Common myeloid progenitor, CD34-positive (primary cell): ENCODE measurements around the gene ETS1.
A peak's percentile ranks its signal among the peaks of the same experiment; 100 is the strongest.
"Not testable (repeated sequence)": the region's sequence is repeated elsewhere in the genome, so short reads cannot be mapped to it uniquely, and the experiment has no call there.

Source experiments
- CTCF ChIA-PET: fragments of 350-600 bp; sonication (Branson Sonifier 250); formaldehyde crosslinking; loops from one replicate; lab custom pipeline; 2021; ENCODE audit warnings: antibody characterized with exemption; lab: Charles Lee
- POLR2A ChIA-PET: fragments of 350-600 bp; sonication (Branson Sonifier 250); formaldehyde crosslinking; loops from one replicate; lab custom pipeline; 2021; ENCODE audit warnings: antibody characterized with exemption; lab: Charles Lee
- DNase-seq, 3 donors: peaks; one replicate each; pipeline versions ENCODE4 v3.0.0 to v3.0.0-alpha.2; 2013
- H3K27ac ChIP-seq, 2 experiments: 1 replicate in 1 of 2; 2 replicates in 1 of 2; pipeline ENCODE4 v1.7.0; 2013; ENCODE audit warnings: inconsistent platforms in 2 of 2, low read length in 2 of 2, mild to moderate bottlenecking in 2 of 2, low read depth in 1 of 2, moderate library complexity in 1 of 2; ENCODE audit not compliant: severe bottlenecking in 2 of 2, insufficient read depth in 1 of 2, poor library complexity in 1 of 2
- H3K27me3 ChIP-seq, 5 experiments: replicated peaks in 2 of 5; 1 replicate in 3 of 5; 2 replicates in 2 of 5; pipeline versions ENCODE4 v1.6.1 to v1.7.0; 2013; ENCODE audit warnings: low read length in 4 of 5, mild to moderate bottlenecking in 2 of 5, moderate library complexity in 2 of 5, inconsistent platforms in 1 of 5; ENCODE audit not compliant: insufficient read depth in 5 of 5, control insufficient read depth in 4 of 5
- H3K36me3 ChIP-seq, 4 experiments: 1 replicate in 2 of 4; 2 replicates in 2 of 4; pipeline versions ENCODE4 v1.6.1 to v1.7.0; 2013; ENCODE audit warnings: low read length in 3 of 4, control low read depth in 1 of 4, mild to moderate bottlenecking in 1 of 4; ENCODE audit not compliant: control insufficient read depth in 4 of 4, insufficient read depth in 4 of 4
- H3K4me1 ChIP-seq, 4 experiments: 1 replicate in 3 of 4; 2 replicates in 1 of 4; pipeline versions ENCODE4 v1.6.1 to v1.7.1; 2013; ENCODE audit warnings: low read length in 3 of 4, mild to moderate bottlenecking in 3 of 4, control low read depth in 1 of 4, inconsistent platforms in 1 of 4, moderate library complexity in 1 of 4; ENCODE audit not compliant: control insufficient read depth in 4 of 4, insufficient read depth in 4 of 4; ENCODE audit errors: control extremely low read depth in 1 of 4
- H3K4me3 ChIP-seq, 7 experiments: 1 replicate in 4 of 7; 2 replicates in 3 of 7; pipeline versions ENCODE4 v1.5.1 to v1.7.0; 2013; ENCODE audit warnings: mild to moderate bottlenecking in 7 of 7, low read length in 6 of 7, moderate library complexity in 6 of 7, inconsistent platforms in 2 of 7, low read depth in 2 of 7, control low read depth in 1 of 7; ENCODE audit not compliant: insufficient read depth in 4 of 7, control insufficient read depth in 1 of 7; ENCODE audit errors: extremely low read depth in 1 of 7
- H3K9me3 ChIP-seq, 5 experiments: 1 replicate in 4 of 5; 2 replicates in 1 of 5; pipeline versions ENCODE4 v1.6.1 to v1.7.1; 2013; ENCODE audit warnings: low read length in 4 of 5, mild to moderate bottlenecking in 2 of 5, inconsistent platforms in 1 of 5, low read depth in 1 of 5, moderate library complexity in 1 of 5; ENCODE audit not compliant: control insufficient read depth in 4 of 5, insufficient read depth in 2 of 5; ENCODE audit errors: control extremely low read depth in 1 of 5
- whole genome bisulfite sequencing: methylation state at CpG from one replicate; pipeline ENCODE4 v1.1.5; 2013; ENCODE audit not compliant: insufficient coverage; 5-methylcytosine and 5-hydroxymethylcytosine counted together

The ETS1 gene

DNA sequence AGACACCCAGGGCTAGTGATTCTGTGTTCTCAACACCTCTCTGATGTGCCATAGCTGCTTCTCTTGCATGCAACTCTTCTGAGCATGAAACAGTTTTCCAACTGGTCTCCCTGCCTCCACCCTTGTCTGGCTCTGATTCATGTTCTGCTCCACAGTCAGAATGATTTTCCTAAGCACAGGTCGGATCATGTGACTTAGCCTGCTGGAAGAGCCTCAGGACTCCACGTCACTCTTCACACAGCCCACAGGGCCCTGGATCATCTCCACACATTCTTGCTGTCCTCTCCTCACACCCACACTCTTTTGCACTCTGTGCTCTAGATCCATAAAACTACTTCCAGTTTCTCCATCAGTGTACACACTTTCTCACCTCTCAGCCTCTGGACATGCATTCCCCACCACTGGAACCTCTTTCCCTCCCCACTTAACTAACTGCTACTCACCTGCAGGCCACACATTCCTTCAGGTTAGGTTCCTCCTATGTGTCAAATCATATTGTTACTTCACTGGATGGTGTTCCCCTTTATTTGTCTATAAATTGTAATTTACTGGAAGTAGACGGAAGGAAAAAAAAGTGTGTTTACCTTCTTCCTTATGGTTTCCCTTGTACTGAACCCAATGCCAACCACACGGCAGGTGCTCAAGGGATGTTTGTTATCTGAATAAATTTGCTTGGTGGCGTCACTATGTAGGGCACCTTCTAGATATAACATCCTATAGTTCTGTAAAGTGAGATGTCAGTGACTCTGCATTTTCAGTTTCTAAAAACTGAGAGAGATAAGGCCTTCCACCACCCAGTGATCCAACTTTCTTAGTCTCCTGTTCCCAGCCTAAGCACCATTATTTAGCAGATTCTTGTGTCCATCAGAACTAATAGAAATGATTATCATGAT, 133.7 kb downstream of the ETS1 start:
- no peaks in the 10 kb centered on the region for H3K9me3 ChIP-seq
- WGBS = 100% methylated on average over 2 of the region's 5 CpGs
- POLR2A ChIA-PET = no interaction called here
- peaks cover 0 to 2% (median 0%) of the 10 kb centered on the region in 5 experiments for H3K27me3 ChIP-seq
- CTCF ChIA-PET = no interaction called here
- H3K36me3 ChIP-seq = peaks cover 0 to 19% (median 15%) of the 10 kb centered on the region in 4 experiments
- H3K27ac ChIP-seq = no peak overlapping the region
- H3K4me3 ChIP-seq = no peak overlapping the region
- no peaks in the 10 kb centered on the region for H3K4me1 ChIP-seq
- DNase-seq = peak in 1 of 3 donors; percentile 22

DNA sequence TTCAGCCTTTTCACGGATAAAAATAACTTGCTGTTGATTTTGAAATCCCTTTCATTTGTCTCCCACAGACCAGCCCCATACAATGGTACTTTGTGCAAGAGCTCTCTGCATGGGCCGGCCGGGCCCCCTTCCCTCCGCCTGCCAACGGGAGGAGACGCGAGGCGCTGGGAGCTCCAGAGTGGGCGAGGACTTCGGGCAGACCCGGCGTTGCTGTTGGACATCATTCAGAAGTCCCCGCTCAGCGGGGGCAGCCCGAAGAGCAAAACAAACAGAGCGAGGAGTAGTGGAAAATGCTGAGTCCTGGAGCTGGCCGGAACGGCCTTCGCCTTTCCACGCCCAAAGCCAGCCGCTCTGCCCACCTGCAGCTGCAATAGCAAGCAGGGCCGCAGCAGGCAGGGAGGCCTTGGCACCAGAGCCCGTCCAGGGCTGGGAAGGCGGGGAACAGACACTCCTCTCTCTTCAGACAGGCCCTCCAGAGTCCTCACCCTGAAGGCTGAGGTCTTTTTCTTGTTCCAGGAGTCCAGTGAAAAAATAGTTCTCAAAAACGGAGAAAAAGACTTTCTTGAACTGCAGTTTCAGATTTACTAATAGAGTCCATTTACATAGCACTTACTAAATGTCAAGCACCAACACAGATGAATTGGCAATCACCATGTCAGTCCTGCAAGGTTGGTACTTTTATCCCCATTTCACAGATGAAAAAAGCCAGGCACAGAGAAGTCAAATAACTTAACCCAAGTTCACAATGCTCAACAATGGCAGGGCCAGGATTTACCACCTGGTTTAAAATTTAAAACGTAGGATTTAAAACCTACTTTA, 135.5 kb downstream of the ETS1 start:
- Histone ChIP-seq H3K27me3 (peaks cover 0 to 2% (median 0%) of the 10 kb centered on the region in 5 experiments), H3K4me3 (no peak overlapping the region)
- 96% methylated on average over 26 of the region's 26 CpGs for WGBS

GRCh38 chr11:128450882-128451651, 136.3 kb downstream of the ETS1 start:
- WGBS = 96% methylated on average over 15 of the region's 21 CpGs
- Histone ChIP-seq H3K27me3 (peaks cover 0 to 2% (median 0%) of the 10 kb centered on the region in 5 experiments), H3K36me3 (no peaks in the 10 kb centered on the region), H3K27ac (no peak overlapping the region), H3K4me1 (no peaks in the 10 kb centered on the region), H3K9me3 (no peaks in the 10 kb centered on the region), H3K4me3 (no peak overlapping the region)
- POLR2A ChIA-PET = no interaction called here
- CTCF ChIA-PET = interaction anchor here (0.6 kb wide), 1 partner anchor 164 kb away, joined by 3 read pairs; no protein-coding TSS in a partner anchor
- no peak for DNase-seq

More for the DNA sequence above, 135.5 kb downstream of the ETS1 start:
- no peak overlapping the region for H3K27ac ChIP-seq
- no peak for DNase-seq
- ChIA-PET CTCF (interaction anchor here (0.6 kb wide), 1 partner anchor 164 kb away, joined by 3 read pairs; no protein-coding TSS in a partner anchor), POLR2A (no interaction called here)
- H3K36me3 ChIP-seq = peaks cover 0 to 4% (median 2%) of the 10 kb centered on the region in 4 experiments
- H3K4me1 ChIP-seq = no peaks in the 10 kb centered on the region
- no peaks in the 10 kb centered on the region for H3K9me3 ChIP-seq

DNA sequence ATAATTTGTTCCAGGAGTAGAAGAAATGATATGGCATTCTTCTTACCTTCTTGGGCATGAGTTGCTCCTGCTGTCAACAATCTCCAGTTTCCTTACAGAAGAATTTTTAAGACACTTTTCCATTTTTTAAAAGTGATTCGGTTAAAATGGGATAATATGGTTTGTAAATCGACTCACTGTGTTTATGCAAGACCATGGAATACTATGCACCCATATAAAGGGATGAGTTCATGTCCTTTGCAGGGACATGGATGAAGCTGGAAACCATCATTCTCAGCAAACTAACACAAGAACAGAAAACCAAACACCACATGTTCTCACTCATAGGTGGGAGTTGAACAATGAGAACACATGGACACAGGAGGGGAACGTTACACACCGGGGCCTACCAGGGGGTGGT, 136.9 kb downstream of the ETS1 start:
- H3K9me3 ChIP-seq, H3K4me3 ChIP-seq, H3K4me1 ChIP-seq, H3K27ac ChIP-seq, H3K36me3 ChIP-seq, DNase-seq, POLR2A ChIA-PET, H3K27me3 ChIP-seq: not testable (repeated sequence)
- CTCF ChIA-PET = interaction anchor here (0.6 kb wide), 1 partner anchor 147 kb away, joined by 3 read pairs; no protein-coding TSS in a partner anchor
- WGBS = no CpG with 5 or more reads among the region's 4 CpGs

GRCh38 chr11:128448981-128449713, 138.2 kb downstream of the ETS1 start:
- no peaks in the 10 kb centered on the region for H3K4me1 ChIP-seq
- no peak overlapping the region for H3K27ac ChIP-seq
- H3K4me3 ChIP-seq = no peak overlapping the region
- H3K36me3 ChIP-seq = no peaks in the 10 kb centered on the region
- WGBS = 80% methylated on average over 2 of the region's 3 CpGs
- POLR2A ChIA-PET = interaction anchor here (0.5 kb wide), 1 partner anchor 96 kb away, joined by 3 read pairs; no protein-coding TSS in a partner anchor
- no peak for DNase-seq
- no peaks in the 10 kb centered on the region for H3K27me3 ChIP-seq
- CTCF ChIA-PET = interaction anchor here (1.4 to 1.7 kb wide), 2 partner anchors 10 to 15 kb away, joined by 4 to 5 read pairs; no protein-coding TSS in a partner anchor
- no peaks in the 10 kb centered on the region for H3K9me3 ChIP-seq

- no peak for DNase-seq
- no peaks in the 10 kb centered on the region for H3K27me3 ChIP-seq
- 98% methylated on average over 5 of the region's 7 CpGs for WGBS
These were observed 139.0 kb downstream of the ETS1 start for GRCh38 chr11:128448200-128448886.

More at GRCh38 chr11:128448200-128448886, 139.0 kb downstream of the ETS1 start:
- Histone ChIP-seq H3K4me3 (no peak overlapping the region), H3K9me3 (no peaks in the 10 kb centered on the region), H3K27ac (no peak overlapping the region), H3K4me1 (no peaks in the 10 kb centered on the region), H3K36me3 (no peaks in the 10 kb centered on the region)
- ChIA-PET POLR2A (no interaction called here), CTCF (interaction anchor here (1.4 to 1.7 kb wide), 2 partner anchors 11 to 14 kb away, joined by 4 to 5 read pairs; no protein-coding TSS in a partner anchor)
